GM19023 (cell line): ENCODE data around the gene MAP4K3.

Experiments used
- ATAC-seq: cut with Tn5 transposase; IDR thresholded peaks from one replicate; pipeline ENCODE4 v1.9.1; 2021; ENCODE audit warnings: mild to moderate bottlenecking, moderate library complexity; ENCODE audit not compliant: unreplicated experiment

The MAP4K3 gene

DNA sequence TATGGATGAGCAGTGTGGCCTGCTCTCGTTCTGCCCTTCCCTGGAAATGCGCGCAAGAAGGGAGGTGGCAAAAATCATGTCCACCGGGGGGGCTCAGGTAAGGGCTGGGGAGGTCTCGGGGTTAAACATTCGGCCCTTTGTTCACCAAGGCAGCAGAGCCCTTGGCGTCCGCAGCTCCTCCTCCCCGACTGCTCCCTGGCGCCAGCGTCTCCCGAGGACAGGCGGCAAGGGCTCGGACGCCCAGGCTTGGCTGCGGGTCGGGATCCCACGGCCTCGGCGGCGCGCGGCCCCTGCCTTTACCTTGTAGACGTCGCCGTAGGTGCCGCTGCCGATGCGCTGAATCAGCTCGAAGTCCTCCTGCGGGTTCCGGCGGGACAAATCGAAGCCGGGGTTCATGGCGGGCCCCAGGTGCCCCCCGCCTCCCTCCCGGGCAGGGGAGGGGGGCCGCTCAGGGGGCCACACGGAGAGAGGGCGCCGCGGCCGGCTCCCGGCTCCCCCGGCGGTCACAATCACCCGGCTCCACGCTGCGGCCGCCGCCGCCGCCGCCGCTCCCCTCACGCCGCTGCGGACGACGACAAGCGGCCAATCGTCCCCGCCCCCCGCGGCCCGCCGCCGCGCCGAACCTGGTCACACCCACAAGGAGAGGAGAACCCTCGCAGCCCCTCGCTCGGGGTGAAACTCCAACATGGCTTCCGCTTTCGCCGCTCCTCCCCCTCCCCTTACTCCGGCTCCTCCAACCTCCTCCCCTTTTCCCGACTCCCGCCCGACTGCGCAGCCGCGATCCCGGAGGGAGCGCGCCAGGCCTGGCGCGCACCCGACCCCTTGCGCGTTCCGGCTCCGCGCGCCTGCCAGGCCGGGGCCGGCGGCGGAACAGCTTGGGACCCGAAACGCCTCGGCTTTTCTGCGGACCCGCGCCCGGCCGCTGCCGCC, at the start of gene MAP4K3:
TSS of gene MAP4K3 (minus strand) at position 694 of the 930 bp plus-strand sequence. CDS start at position 396, 298 bp downstream.
- peak; percentile 79 for ATAC-seq

DNA sequence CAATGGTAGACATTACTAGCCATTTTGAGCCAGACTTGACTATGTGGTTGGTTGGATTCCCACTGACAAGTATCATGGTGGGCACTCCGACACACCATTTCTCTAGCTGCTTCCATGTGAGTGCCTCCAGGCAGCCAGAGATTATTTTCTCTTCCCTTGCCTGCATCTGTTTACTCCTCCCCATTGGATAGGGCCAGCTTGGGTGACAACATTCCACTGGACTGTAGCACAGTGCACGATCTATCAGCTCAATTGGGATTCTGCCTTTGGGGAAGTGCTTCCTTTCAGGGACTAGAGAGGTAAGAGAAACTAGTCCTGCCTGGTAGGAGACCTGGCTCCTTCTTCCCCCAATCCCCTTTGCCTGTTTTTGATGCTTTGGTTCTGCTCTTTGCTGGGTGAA, 49.0 kb upstream of the MAP4K3 start:
- no peak for ATAC-seq

DNA sequence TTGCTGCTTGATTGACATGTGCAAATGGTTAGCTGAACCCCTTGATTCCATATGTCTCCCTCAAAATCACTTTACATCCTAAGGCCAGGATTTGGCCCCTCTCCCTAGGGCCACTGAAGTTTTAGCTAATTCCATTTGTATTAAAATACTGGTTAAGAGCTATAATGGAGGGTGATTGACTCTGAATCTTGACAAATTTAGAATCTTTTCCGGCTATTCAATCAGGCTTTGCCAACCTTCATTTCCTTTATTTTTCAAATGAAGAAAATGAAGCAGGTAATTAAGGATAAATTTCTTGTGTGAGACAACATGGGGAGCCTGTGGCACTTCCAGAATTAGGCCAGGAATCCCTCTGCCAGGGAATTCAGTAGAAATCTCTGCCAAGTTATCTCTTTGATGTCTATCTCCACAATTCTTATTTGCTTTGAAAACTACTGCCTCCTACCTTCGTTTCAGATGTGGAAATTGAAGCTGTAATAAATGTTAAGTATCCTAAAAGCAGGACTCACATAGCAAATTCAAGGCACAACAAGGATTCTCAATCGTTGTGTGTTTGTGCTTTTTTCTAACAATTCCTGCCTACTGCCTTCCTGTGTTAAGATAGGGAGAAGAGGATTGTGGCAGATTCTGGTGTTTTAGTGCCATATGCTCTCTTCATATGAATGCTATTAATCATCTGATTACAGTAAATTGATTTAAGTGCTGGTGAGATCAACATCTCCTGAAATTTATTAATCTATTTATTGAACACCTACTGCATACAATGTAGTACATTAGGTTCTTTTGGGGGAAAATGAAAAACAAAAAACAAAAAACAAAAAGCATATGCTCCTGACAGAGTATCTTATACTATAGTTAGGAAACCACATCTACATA, 47.8 kb upstream of the MAP4K3 start:
- ATAC-seq, result no peak

DNA sequence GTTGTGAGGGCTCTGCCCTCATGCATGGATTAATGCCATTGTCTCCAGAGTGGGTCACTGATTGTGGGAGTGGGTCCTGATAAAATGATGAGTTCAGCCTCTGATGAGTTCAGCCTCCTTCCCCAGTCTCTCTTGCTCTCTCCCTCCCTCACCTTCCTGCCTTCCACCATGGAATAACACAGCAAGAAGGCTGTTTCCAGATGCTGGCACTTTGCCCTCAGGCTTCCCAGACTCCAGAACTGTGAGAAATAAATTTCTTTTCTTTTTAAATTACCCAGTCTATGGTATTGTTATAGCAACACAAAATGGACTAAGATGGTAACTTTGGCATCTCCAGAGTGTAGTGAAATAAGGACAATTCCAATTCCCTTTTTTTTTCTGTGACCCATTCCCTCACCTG, 47.1 kb upstream of the MAP4K3 start:
- ATAC-seq, result no peak

DNA sequence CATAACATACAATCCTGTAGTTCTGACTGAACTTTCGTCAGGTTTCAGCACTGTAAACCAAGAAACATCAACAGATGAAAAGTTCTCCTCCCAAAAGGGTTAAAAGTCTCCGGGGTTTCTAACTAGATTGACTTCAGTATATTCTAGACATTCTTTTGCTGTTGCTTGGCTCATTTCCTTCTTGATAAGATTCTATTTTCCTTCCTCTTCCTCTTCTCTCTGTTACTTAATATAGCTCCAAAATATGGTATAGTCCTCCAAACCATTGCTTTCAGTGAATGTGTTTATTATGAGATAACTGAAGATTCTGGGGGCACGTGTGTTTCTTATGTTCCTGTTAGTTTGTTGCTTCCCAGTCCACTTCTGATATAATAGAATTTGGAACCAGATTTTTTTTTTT, 46.4 kb upstream of the MAP4K3 start:
- no peak for ATAC-seq

DNA sequence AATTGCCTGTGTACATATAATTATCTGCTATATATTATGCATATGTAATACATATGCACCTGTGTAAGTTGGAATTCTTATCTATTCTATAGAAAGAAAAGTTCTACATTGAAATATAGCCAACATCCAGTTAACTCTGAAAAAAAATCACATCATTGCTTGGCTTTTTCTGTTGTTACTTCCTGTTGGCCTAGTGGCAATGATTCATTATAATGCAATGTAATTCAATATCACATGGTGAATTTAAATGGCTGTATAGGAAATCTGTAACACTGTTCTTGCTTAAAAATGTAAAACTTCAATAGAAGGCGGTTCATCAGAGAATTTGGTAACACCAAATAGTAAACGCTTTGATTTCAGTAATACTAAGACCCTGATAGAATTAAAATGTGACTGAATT, 44.5 kb upstream of the MAP4K3 start:
- ATAC-seq, result no peak

DNA sequence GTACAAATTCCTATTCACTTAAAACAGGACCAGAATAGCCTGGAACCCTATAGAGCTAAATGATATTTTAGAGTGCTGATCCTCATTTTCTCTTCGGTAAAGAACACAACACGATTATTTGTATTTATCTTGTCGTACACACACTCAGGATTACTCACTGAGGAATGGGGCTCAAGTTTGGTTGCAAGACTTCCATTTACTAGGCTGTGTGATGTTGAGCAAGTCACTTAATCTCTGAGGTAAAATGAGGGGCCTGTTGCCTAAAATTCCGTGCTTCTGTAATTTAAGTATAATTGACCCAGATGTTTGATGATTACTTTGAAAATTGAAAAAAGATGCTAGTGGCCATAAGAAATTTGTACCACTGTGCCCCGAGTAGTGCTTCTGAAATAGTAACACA, 42.6 kb upstream of the MAP4K3 start:
- ATAC-seq, result no peak

DNA sequence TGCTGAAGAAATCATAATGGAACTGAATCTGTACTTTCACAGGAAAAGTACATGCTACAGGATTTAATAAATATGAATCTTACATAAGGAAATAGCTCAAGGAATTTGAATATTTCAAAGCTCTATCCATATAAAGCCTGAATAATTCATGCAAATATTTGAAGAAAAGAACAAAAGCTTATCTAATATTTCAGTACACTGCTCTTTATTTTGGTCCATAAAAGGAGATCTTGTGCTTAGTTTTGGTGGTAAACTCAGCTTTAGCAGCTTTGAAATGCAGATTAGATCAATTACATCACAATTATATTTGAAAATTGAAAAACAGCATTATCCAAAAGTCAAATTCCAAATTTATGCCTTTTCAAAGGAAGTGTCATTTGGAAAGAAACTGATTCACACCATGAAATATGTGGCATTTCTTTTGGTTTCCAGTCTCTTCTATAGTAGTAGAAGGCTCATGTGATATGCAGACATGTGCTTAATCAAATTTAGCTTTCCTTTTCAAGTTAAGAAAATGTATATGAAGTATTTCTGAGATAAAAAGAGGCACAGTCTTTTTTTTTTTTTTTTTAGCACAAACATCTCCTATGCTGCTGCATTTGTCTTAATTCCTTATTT, 42.1 kb upstream of the MAP4K3 start:
- ATAC-seq, result no peak

GRCh38 chr2:39476524-39476923, 39.4 kb upstream of the MAP4K3 start:
- peak; percentile 89 for ATAC-seq

GRCh38 chr2:39475006-39475405, 37.9 kb upstream of the MAP4K3 start:
- ATAC-seq, result no peak

- ATAC-seq, result no peak
Observed at GRCh38 chr2:39470580-39470979, 33.5 kb upstream of the MAP4K3 start.

- peak; percentile 69 for ATAC-seq
Observed at GRCh38 chr2:39469807-39470206, 32.7 kb upstream of the MAP4K3 start.

GRCh38 chr2:39468579-39469451, 31.7 kb upstream of the MAP4K3 start:
- ATAC-seq, result no peak

- no peak for ATAC-seq
Observed at GRCh38 chr2:39466311-39466710, 29.2 kb upstream of the MAP4K3 start.

GRCh38 chr2:39464864-39465263, 27.8 kb upstream of the MAP4K3 start:
- ATAC-seq, result no peak

DNA sequence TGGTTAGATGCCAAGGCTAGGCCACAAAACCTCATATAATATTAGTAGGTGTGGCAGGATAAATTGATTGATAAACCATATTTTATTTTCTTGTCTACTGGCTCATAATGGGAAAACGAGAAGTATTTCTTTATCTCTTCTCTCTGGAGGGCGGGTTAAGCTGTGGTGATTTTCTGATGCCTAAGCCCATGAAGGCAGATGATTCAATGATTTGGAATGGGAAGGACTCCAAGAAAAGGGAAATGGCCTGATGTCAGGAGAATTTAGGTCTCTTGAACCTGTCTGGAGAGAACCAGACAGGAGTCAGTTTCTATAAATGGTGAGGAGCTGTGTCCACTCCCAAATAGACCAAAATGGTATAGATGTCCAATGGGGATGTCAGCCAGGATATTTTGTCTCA, 18.7 kb upstream of the MAP4K3 start:
- ATAC-seq, result no peak

DNA sequence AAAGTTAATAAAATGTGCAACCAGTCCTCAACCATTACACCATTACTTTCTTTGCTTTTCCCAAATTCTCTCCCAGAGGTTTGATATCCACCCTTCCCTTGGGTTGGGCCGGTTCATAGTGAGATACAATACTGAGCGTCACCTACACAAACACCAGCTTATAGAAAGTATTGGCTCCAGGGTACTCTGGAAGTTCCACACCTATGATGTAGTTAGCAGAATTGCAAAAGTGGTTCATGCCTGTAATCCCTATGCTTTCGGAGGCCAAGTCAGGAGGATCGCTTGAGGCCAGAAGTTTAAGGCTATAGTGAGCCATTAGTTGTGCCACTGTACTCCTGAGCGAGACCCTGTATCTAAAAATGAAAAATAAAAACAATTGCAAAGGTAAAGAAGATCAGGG, 15.3 kb upstream of the MAP4K3 start:
- no peak for ATAC-seq

DNA sequence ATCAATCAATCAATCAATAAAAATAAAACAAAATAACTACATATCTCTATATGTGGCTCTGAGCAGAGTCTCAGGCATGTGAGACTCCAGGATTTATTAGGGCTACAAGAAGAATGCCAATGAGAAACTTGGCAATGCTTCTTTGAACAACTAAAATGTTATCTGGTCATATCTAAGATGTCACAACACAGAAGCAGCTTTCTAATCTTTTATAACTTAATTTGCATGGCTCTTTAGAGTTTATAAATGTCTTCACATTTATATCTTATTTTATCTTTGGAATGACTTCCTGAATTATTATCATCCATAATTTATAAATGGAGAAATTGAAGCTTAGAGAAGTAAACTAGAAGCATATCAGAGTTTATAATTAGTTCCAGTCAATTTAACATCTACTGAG, 14.9 kb upstream of the MAP4K3 start:
- ATAC-seq, result no peak

- no peak for ATAC-seq
Observed at GRCh38 chr2:39448169-39448502, 11.1 kb upstream of the MAP4K3 start.
